A673 (cell line): ENCODE data around the gene FES. TPM values are rescaled to one million over a fixed set of nuclear protein-coding genes. Genes with fewer than 3 reads are reported as not detected.
"Not testable (repeated sequence)": the region's sequence is repeated elsewhere in the genome, so short reads cannot be mapped to it uniquely, and the experiment has no call there.

ENCODE experiments used
- BruUV-seq: library from RNA; stranded (reverse); fragments of 400-500 nt; replicated peaks from 2 replicates; lab custom pipeline; 2021; lab: Mats Ljungman, UMichigan
- CTCF ChIA-PET: fragments of 300-600 bp; sonication (Branson Sonifier 250); formaldehyde crosslinking; loops from one replicate; lab custom pipeline; 2022; ENCODE audit warnings: antibody characterized with exemption; lab: Charles Lee
- POLR2A ChIA-PET: fragments of 300-600 bp; sonication (Branson Sonifier 250); formaldehyde crosslinking; loops from one replicate; lab custom pipeline; 2022; ENCODE audit warnings: antibody characterized with exemption; ENCODE audit not compliant: low non-redundant PET; lab: Charles Lee
- DNase-seq: peaks from one replicate; pipeline ENCODE4 v3.0.0-alpha.2; 2015; ENCODE audit warnings: low spot score
- H3K27ac ChIP-seq: fragments of 200-600 bp; sonication (generic); 2 replicates; pipeline ENCODE4 v1.5.1; 2016; ENCODE audit warnings: mixed run types, low read depth, mild to moderate bottlenecking, mixed read lengths, antibody characterized with exemption, low read length; ENCODE audit not compliant: poor library complexity, severe bottlenecking
- H3K27me3 ChIP-seq: fragments of 200-600 bp; sonication (generic); replicated peaks from 2 replicates; pipeline ENCODE4 v1.6.1; 2017; ENCODE audit warnings: mixed run types, low read depth, mild to moderate bottlenecking, mixed read lengths, antibody characterized with exemption, low read length; ENCODE audit not compliant: insufficient read depth, poor library complexity
- H3K36me3 ChIP-seq: fragments of 200-600 bp; sonication (generic); 2 replicates; pipeline ENCODE4 v1.6.1; 2016; ENCODE audit warnings: mixed run types, mild to moderate bottlenecking, mixed read lengths, antibody characterized with exemption, low read length; ENCODE audit not compliant: insufficient read depth, poor library complexity, severe bottlenecking
- H3K4me1 ChIP-seq: fragments of 200-600 bp; sonication (generic); 2 replicates; pipeline ENCODE4 v1.6.1; 2017; ENCODE audit warnings: mixed run types, mild to moderate bottlenecking, mixed read lengths, antibody characterized with exemption, low read length; ENCODE audit not compliant: insufficient read depth, poor library complexity, severe bottlenecking
- H3K4me3 ChIP-seq: fragments of 200-600 bp; sonication (generic); 2 replicates; pipeline ENCODE4 v1.5.1; 2016; ENCODE audit warnings: low read depth, mixed run types, mild to moderate bottlenecking, mixed read lengths, low read length; ENCODE audit not compliant: poor library complexity, severe bottlenecking
- H3K9me3 ChIP-seq: fragments of 200-600 bp; sonication (generic); 2 replicates; pipeline ENCODE4 v1.6.1; 2016; ENCODE audit warnings: mixed run types, low read depth, mild to moderate bottlenecking, mixed read lengths, antibody characterized with exemption, low read length; ENCODE audit not compliant: poor library complexity, severe bottlenecking
- EZH2 ChIP-seq: fragments of 200-600 bp; sonication (generic); IDR thresholded peaks from 2 replicates; pipeline ENCODE4 v1.6.1; 2017; ENCODE audit warnings: borderline replicate concordance, low read depth, mild to moderate bottlenecking, mixed read lengths, antibody characterized with exemption, low read length; ENCODE audit not compliant: poor library complexity, severe bottlenecking
- intact Hi-C: fragments of 100-400 bp; cut with micrococcal nuclease; formaldehyde crosslinking; loops from one replicate; pipeline ENCODE4 v1.10.0; 2022; ENCODE audit not compliant: unreplicated experiment
- total RNA-seq: library from RNA; stranded (reverse); gene quantifications from 2 replicates; pipeline ENCODE4 v1.2.3, GENCODE V29; 2021
- TF ChIP-seq, protein P1 (sequence below): fragments of 300-800, 200-600 bp; sonication (generic); conservative IDR thresholded peaks from 2 replicates; pipeline ENCODE4 v1.5.1; 2017; ENCODE audit warnings: low read depth, mild to moderate bottlenecking, antibody characterized with exemption, low read length, moderate library complexity, mixed read lengths

Gene FES
- total RNA-seq, 1 experiment from 2014 or later = 3.8 TPM

- H3K9me3 ChIP-seq = no peaks in the 10 kb centered on the region
- H3K4me3 ChIP-seq = no peak overlapping the region
- peaks cover 9% of the 10 kb centered on the region for H3K4me1 ChIP-seq
- H3K36me3 ChIP-seq = no peaks in the 10 kb centered on the region
- POLR2A ChIA-PET = no interaction called here
- H3K27me3 ChIP-seq = no peaks in the 10 kb centered on the region
- no peak for DNase-seq
- intact Hi-C loops = no loop called here
- TF ChIP-seq, protein P1, sequence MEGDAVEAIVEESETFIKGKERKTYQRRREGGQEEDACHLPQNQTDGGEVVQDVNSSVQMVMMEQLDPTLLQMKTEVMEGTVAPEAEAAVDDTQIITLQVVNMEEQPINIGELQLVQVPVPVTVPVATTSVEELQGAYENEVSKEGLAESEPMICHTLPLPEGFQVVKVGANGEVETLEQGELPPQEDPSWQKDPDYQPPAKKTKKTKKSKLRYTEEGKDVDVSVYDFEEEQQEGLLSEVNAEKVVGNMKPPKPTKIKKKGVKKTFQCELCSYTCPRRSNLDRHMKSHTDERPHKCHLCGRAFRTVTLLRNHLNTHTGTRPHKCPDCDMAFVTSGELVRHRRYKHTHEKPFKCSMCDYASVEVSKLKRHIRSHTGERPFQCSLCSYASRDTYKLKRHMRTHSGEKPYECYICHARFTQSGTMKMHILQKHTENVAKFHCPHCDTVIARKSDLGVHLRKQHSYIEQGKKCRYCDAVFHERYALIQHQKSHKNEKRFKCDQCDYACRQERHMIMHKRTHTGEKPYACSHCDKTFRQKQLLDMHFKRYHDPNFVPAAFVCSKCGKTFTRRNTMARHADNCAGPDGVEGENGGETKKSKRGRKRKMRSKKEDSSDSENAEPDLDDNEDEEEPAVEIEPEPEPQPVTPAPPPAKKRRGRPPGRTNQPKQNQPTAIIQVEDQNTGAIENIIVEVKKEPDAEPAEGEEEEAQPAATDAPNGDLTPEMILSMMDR = no peak
- no peak for TF ChIP-seq EZH2
- CTCF ChIA-PET = no interaction called here
- H3K27ac ChIP-seq = no peak overlapping the region
- BruUV-seq = no TSS peak
Measured at GRCh38 chr15:90892498-90893174, 8.3 kb downstream of the FES start.

- ChIA-PET POLR2A (no interaction called here), CTCF (no interaction called here)
- Histone ChIP-seq H3K27me3 (no peaks in the 10 kb centered on the region), H3K4me1 (peaks cover 9% of the 10 kb centered on the region), H3K9me3 (no peaks in the 10 kb centered on the region), H3K4me3 (no peak overlapping the region), H3K36me3 (no peaks in the 10 kb centered on the region), H3K27ac (no peak overlapping the region)
- intact Hi-C loops = no loop called here
- no TSS peak for BruUV-seq
- TF ChIP-seq EZH2 = no peak
- TF ChIP-seq, protein P1 = peak; percentile 33
- no peak for DNase-seq
Measured at GRCh38 chr15:90893175-90894090, 9.1 kb downstream of the FES start.

GRCh38 chr15:90895571-90896117 lies 11.3 kb downstream of the FES start:
- TF ChIP-seq EZH2 = no peak
- TF ChIP-seq, protein P1 = peak; percentile 46
- Histone ChIP-seq H3K36me3 (no peaks in the 10 kb centered on the region), H3K4me1 (peaks cover 9% of the 10 kb centered on the region), H3K27ac (no peak overlapping the region), H3K4me3 (no peak overlapping the region), H3K27me3 (no peaks in the 10 kb centered on the region), H3K9me3 (no peaks in the 10 kb centered on the region)
- peak; percentile 80 for DNase-seq
- no TSS peak for BruUV-seq
- CTCF ChIA-PET = interaction anchor here (0.5 to 1.7 kb wide), 6 partner anchors 9 to 576 kb away, joined by 3 to 6 read pairs (median 4); partner anchors contain the start of gene HDDC3
- POLR2A ChIA-PET = no interaction called here
- intact Hi-C loops = no loop called here

- BruUV-seq, H3K9me3 ChIP-seq, intact Hi-C loops, POLR2A ChIA-PET, H3K36me3 ChIP-seq, DNase-seq, H3K27ac ChIP-seq, H3K4me3 ChIP-seq, H3K27me3 ChIP-seq: not testable (repeated sequence)
- H3K4me1 ChIP-seq = peaks cover 14% of the 10 kb centered on the region
- CTCF ChIA-PET = interaction anchor here (0.6 kb wide), 1 partner anchor 509 kb away, joined by 8 read pairs; the partner anchor contains the start of gene IQGAP1
Measured at GRCh38 chr15:90897131-90897655, 12.9 kb downstream of the FES start.
